ENCODE measurements around the gene LRRC37B.
"Not testable (repeated sequence)": the region's sequence is repeated elsewhere in the genome, so short reads cannot be mapped to it uniquely, and the experiment has no call there.

LRRC37B gene

GRCh38 chr17:32006957-32007462 is at the start of gene LRRC37B:
TSS of gene LRRC37B (plus strand) at chr17:32007383. CDS start at chr17:32021393, 14,010 bp downstream.
- peak; percentile 79 for DNase-seq (ENCODE audit: low read depth)

- DNase-seq (ENCODE audit: low read depth) = not testable (repeated sequence)
Measured at GRCh38 chr17:31964131-31964530, 43.1 kb upstream of the LRRC37B start.

GRCh38 chr17:31967648-31968047 is 39.5 kb upstream of the LRRC37B start:
- no peak for DNase-seq (ENCODE audit: low read depth)

GRCh38 chr17:31970416-31970815 is 36.8 kb upstream of the LRRC37B start:
- not testable (repeated sequence) for DNase-seq (ENCODE audit: low read depth)

GRCh38 chr17:31974269-31975071 is 32.7 kb upstream of the LRRC37B start:
- DNase-seq (ENCODE audit: low read depth) = not testable (repeated sequence)

GRCh38 chr17:31975391-31975790 is 31.8 kb upstream of the LRRC37B start:
- DNase-seq (ENCODE audit: low read depth) = not testable (repeated sequence)

- not testable (repeated sequence) for DNase-seq (ENCODE audit: low read depth)
Measured at GRCh38 chr17:31991821-31992220, 15.4 kb upstream of the LRRC37B start.

GRCh38 chr17:31997005-31997404 is 10.2 kb upstream of the LRRC37B start:
- no peak for DNase-seq (ENCODE audit: low read depth)

GRCh38 chr17:32007463-32008298 is 498 bp downstream of the LRRC37B start:
- no peak for DNase-seq (ENCODE audit: low read depth)

- DNase-seq (ENCODE audit: low read depth) = no peak
Measured at GRCh38 chr17:32009262-32009542, 2.0 kb downstream of the LRRC37B start.

- no peak for DNase-seq (ENCODE audit: low read depth)
Measured at GRCh38 chr17:32010114-32010513, 2.9 kb downstream of the LRRC37B start.

GRCh38 chr17:32015245-32016013 is 8.2 kb downstream of the LRRC37B start:
- no peak for DNase-seq (ENCODE audit: low read depth)

GRCh38 chr17:32016231-32016630 is 9.0 kb downstream of the LRRC37B start:
- DNase-seq (ENCODE audit: low read depth) = no peak

- DNase-seq (ENCODE audit: low read depth) = no peak
Measured at GRCh38 chr17:32019228-32019627, 12.0 kb downstream of the LRRC37B start.

- DNase-seq (ENCODE audit: low read depth) = no peak
Measured at GRCh38 chr17:32020943-32021614, 13.9 kb downstream of the LRRC37B start.

GRCh38 chr17:32021615-32021955 is 14.4 kb downstream of the LRRC37B start:
- DNase-seq (ENCODE audit: low read depth) = no peak

- DNase-seq (ENCODE audit: low read depth) = not testable (repeated sequence)
Measured at GRCh38 chr17:32022554-32022953, 15.4 kb downstream of the LRRC37B start.

- DNase-seq (ENCODE audit: low read depth) = not testable (repeated sequence)
Measured at GRCh38 chr17:32027271-32027670, 20.1 kb downstream of the LRRC37B start.

GRCh38 chr17:32033223-32033622 is 26.0 kb downstream of the LRRC37B start:
- no peak for DNase-seq (ENCODE audit: low read depth)

- not testable (repeated sequence) for DNase-seq (ENCODE audit: low read depth)
Measured at GRCh38 chr17:32033812-32034211, 26.6 kb downstream of the LRRC37B start.

GRCh38 chr17:32040246-32040645 is 33.1 kb downstream of the LRRC37B start:
- not testable (repeated sequence) for DNase-seq (ENCODE audit: low read depth)

Measured in stimulated activated CD8-positive, alpha-beta memory T cell treated with anti-CD3 and anti-CD28 coated beads, Interleukin-12 subunit alpha, Interleukin-12 subunit beta, amount 100 ng/mL, for 1 hour (primary cell).